GM12891 (cell line): ENCODE data around the gene TFF3.

Source experiments
- POLR2A ChIP-seq: IDR thresholded peaks from 2 replicates; pipeline ENCODE4 v1.6.1; 2011; ENCODE audit warnings: low read depth, low read length, control low read depth
- POLR2AphosphoS5 ChIP-seq: IDR thresholded peaks from 2 replicates; pipeline ENCODE4 v1.6.1; 2011; ENCODE audit warnings: low read depth, low read length, control low read depth

DNA sequence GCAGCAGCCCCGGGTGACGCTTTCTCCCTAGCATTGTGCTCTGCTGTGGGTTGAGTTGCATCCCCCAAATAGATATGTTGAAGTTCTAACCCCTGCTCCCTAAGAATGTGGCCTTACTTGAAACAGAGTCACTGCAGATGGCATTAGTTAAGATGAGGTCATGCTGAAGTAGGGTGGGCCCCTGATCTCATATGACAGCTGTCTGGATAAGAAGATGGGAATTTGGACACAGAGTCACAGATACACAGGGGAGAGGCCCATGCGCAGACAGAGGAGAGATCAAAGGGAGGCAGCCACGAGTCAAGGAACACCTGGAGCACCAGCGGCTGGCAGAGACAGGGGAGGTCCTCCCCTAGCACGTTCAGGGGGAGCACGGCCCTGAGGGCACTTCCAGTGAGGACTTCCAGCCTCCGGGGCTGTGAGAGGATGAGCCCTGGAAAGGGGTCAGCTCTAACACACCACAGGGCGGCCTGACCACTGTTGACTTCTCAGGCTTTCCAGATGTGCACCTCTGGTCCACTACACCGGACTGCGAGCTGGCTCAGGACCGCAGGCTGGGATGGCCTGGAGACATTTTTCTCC, 49.9 kb downstream of the TFF3 start:
- TF ChIP-seq POLR2AphosphoS5 (no peak), POLR2A (no peak)
